Measurements from ENCODE around the gene PASK. TPM values are rescaled to one million over a fixed set of nuclear protein-coding genes. Genes with fewer than 3 reads are reported as not detected.

Gene PASK
- polyA plus RNA-seq, 1 experiment: 2.0 TPM

GRCh38 chr2:241072553-241073165 is 76.6 kb downstream of the PASK start:
- TF ChIP-seq CTCF (IDR thresholded peaks at IDR 0.05; ENCODE audit: low read depth, low read length): no peak
- ChIA-PET POLR2A (no interaction called here), CTCF (no interaction called here)
- DNase-seq (ENCODE audit: low read depth, low spot score): no peak
- H3K9me3 ChIP-seq (ENCODE audit: control insufficient read depth, insufficient read depth, low read length): no peaks in the 10 kb centered on the region; the same call in 1 of the 2 replicates
- no peaks in the 10 kb centered on the region for H3K27me3 ChIP-seq (ENCODE audit: control insufficient read depth, insufficient read depth, low read length)
- H3K27ac ChIP-seq (ENCODE audit: low read depth, low read length): no peak overlapping the region
- no peak overlapping the region for H3K4me3 ChIP-seq (ENCODE audit: low read depth, low read length)

GRCh38 chr2:241072151-241072550 is 77.1 kb downstream of the PASK start:
- no peak for DNase-seq (ENCODE audit: low read depth, low spot score)
- Histone ChIP-seq H3K27ac (ENCODE audit: low read depth, low read length) (no peak overlapping the region), H3K4me3 (ENCODE audit: low read depth, low read length) (no peak overlapping the region), H3K27me3 (ENCODE audit: control insufficient read depth, insufficient read depth, low read length) (no peaks in the 10 kb centered on the region), H3K9me3 (ENCODE audit: control insufficient read depth, insufficient read depth, low read length) (no peaks in the 10 kb centered on the region; the same call in 1 of the 2 replicates)
- ChIA-PET POLR2A (no interaction called here), CTCF (no interaction called here)
- TF ChIP-seq CTCF (IDR thresholded peaks at IDR 0.05; ENCODE audit: low read depth, low read length): no peak

- ChIA-PET POLR2A (no interaction called here), CTCF (no interaction called here)
- no peaks in the 10 kb centered on the region; the same call in 1 of the 2 replicates for H3K9me3 ChIP-seq (ENCODE audit: control insufficient read depth, insufficient read depth, low read length)
- no peak for DNase-seq (ENCODE audit: low read depth, low spot score)
- no peak overlapping the region for H3K4me3 ChIP-seq (ENCODE audit: low read depth, low read length)
- H3K27ac ChIP-seq (ENCODE audit: low read depth, low read length): no peak overlapping the region
- no peaks in the 10 kb centered on the region for H3K27me3 ChIP-seq (ENCODE audit: control insufficient read depth, insufficient read depth, low read length)
- no peak for TF ChIP-seq CTCF (IDR thresholded peaks at IDR 0.05; ENCODE audit: low read depth, low read length)
Observed at GRCh38 chr2:241071677-241072111, 77.6 kb downstream of the PASK start.

- no peaks in the 10 kb centered on the region; the same call in 1 of the 2 replicates for H3K9me3 ChIP-seq (ENCODE audit: control insufficient read depth, insufficient read depth, low read length)
- POLR2A ChIA-PET: no interaction called here
- H3K27me3 ChIP-seq (ENCODE audit: control insufficient read depth, insufficient read depth, low read length): no peaks in the 10 kb centered on the region
- CTCF ChIA-PET: no interaction called here
- no peak for DNase-seq (ENCODE audit: low read depth, low spot score)
- no peak overlapping the region for H3K27ac ChIP-seq (ENCODE audit: low read depth, low read length)
- no peak overlapping the region for H3K4me3 ChIP-seq (ENCODE audit: low read depth, low read length)
- TF ChIP-seq CTCF (IDR thresholded peaks at IDR 0.05; ENCODE audit: low read depth, low read length): no peak
Observed at GRCh38 chr2:241070811-241071676, 78.2 kb downstream of the PASK start.

GRCh38 chr2:241070361-241070760 is 78.9 kb downstream of the PASK start:
- CTCF ChIA-PET: no interaction called here
- DNase-seq (ENCODE audit: low read depth, low spot score): no peak
- POLR2A ChIA-PET: no interaction called here
- Histone ChIP-seq H3K9me3 (ENCODE audit: control insufficient read depth, insufficient read depth, low read length) (no peaks in the 10 kb centered on the region; the same call in 1 of the 2 replicates), H3K27me3 (ENCODE audit: control insufficient read depth, insufficient read depth, low read length) (no peaks in the 10 kb centered on the region), H3K27ac (ENCODE audit: low read depth, low read length) (no peak overlapping the region), H3K4me3 (ENCODE audit: low read depth, low read length) (no peak overlapping the region)
- no peak for TF ChIP-seq CTCF (IDR thresholded peaks at IDR 0.05; ENCODE audit: low read depth, low read length)
